ENCODE results near the gene SH3BGR.

The SH3BGR gene

GRCh38 chr21:39461419-39461818 is 9.6 kb downstream of the SH3BGR start:
- DNase-seq: no peak

GRCh38 chr21:39463308-39463707 is 11.5 kb downstream of the SH3BGR start:
- DNase-seq: no peak

GRCh38 chr21:39466584-39466983 is 14.8 kb downstream of the SH3BGR start:
- no peak for DNase-seq

- DNase-seq: no peak
Measured at GRCh38 chr21:39467746-39468145, 16.0 kb downstream of the SH3BGR start.

- no peak for DNase-seq
Measured at GRCh38 chr21:39468559-39468958, 16.8 kb downstream of the SH3BGR start.

GRCh38 chr21:39471598-39471997 is 19.8 kb downstream of the SH3BGR start:
- DNase-seq: no peak

GRCh38 chr21:39472786-39473185 is 21.0 kb downstream of the SH3BGR start:
- DNase-seq: no peak

GRCh38 chr21:39474611-39475010 is 22.8 kb downstream of the SH3BGR start:
- DNase-seq: no peak

- DNase-seq: no peak
Measured at GRCh38 chr21:39479164-39479813, 27.5 kb downstream of the SH3BGR start.

- DNase-seq: no peak
Measured at GRCh38 chr21:39479814-39480182, 28.0 kb downstream of the SH3BGR start.

GRCh38 chr21:39480271-39480670 is 28.5 kb downstream of the SH3BGR start:
- no peak for DNase-seq

- DNase-seq: no peak
Measured at GRCh38 chr21:39481886-39482285, 30.1 kb downstream of the SH3BGR start.

GRCh38 chr21:39483917-39484316 is 32.1 kb downstream of the SH3BGR start:
- no peak for DNase-seq

- no peak for DNase-seq
Measured at GRCh38 chr21:39484711-39485276, 33.0 kb downstream of the SH3BGR start.

GRCh38 chr21:39489380-39489924 is 37.7 kb downstream of the SH3BGR start:
- DNase-seq: no peak

- no peak for DNase-seq
Measured at GRCh38 chr21:39499156-39499555, 47.4 kb downstream of the SH3BGR start.

GRCh38 chr21:39502631-39503030 is 50.9 kb downstream of the SH3BGR start:
- DNase-seq: no peak

- DNase-seq: no peak
Measured at GRCh38 chr21:39503123-39503762, 51.5 kb downstream of the SH3BGR start.

- no peak for DNase-seq
Measured at GRCh38 chr21:39504230-39504629, 52.5 kb downstream of the SH3BGR start.

GRCh38 chr21:39510240-39510639 is 58.5 kb downstream of the SH3BGR start:
- no peak for DNase-seq

- DNase-seq: no peak
Measured at GRCh38 chr21:39511102-39511501, 59.3 kb downstream of the SH3BGR start.

GRCh38 chr21:39513735-39514134 is 62.0 kb downstream of the SH3BGR start:
- no peak for DNase-seq

- no peak for DNase-seq
Measured at GRCh38 chr21:39515684-39516472, 64.1 kb downstream of the SH3BGR start.
